Mesenchymal stem cell (in vitro differentiated cells and primary cell): ENCODE results near the gene FKTN.

ENCODE experiments used
- DNase-seq: peaks from one replicate; pipeline ENCODE4 v3.0.0-alpha.2; 2013
- H2AFZ ChIP-seq: one replicate; pipeline ENCODE4 v1.6.1; 2013; ENCODE audit warnings: low read depth, mild to moderate bottlenecking, control low read depth, inconsistent platforms, low read length, moderate library complexity
- H2AK5ac ChIP-seq: 2 replicates; pipeline ENCODE4 v1.6.1; 2013; ENCODE audit warnings: low read length, moderate library complexity, mild to moderate bottlenecking, inconsistent platforms; ENCODE audit not compliant: severe bottlenecking
- H2BK120ac ChIP-seq: one replicate; pipeline ENCODE4 v1.6.1; 2013; ENCODE audit warnings: low read depth, mild to moderate bottlenecking, inconsistent platforms, low read length, moderate library complexity
- H2BK12ac ChIP-seq, 2 experiments: one replicate each; pipeline ENCODE4 v1.6.1; 2013; ENCODE audit warnings: inconsistent platforms in 2 of 2, low read length in 2 of 2, mild to moderate bottlenecking in 2 of 2, moderate library complexity in 2 of 2, control low read depth in 1 of 2
- H2BK15ac ChIP-seq: one replicate; pipeline ENCODE4 v1.6.1; 2013; ENCODE audit warnings: mild to moderate bottlenecking, low read depth, inconsistent platforms; ENCODE audit not compliant: poor library complexity, severe bottlenecking
- H2BK5ac ChIP-seq: 2 replicates; pipeline ENCODE4 v1.6.1; 2013; ENCODE audit warnings: low read depth, mild to moderate bottlenecking, low read length, control low read depth, inconsistent platforms; ENCODE audit not compliant: poor library complexity, severe bottlenecking
- H3K14ac ChIP-seq, 2 experiments: one replicate each; pipeline ENCODE4 v1.6.1; 2013; ENCODE audit warnings: inconsistent platforms in 2 of 2, low read length in 2 of 2, control low read depth in 1 of 2, mild to moderate bottlenecking in 1 of 2, moderate library complexity in 1 of 2
- H3K18ac ChIP-seq, 2 experiments: one replicate each; pipeline ENCODE4 v1.6.1; 2013; ENCODE audit warnings: inconsistent platforms in 2 of 2, low read length in 2 of 2, control low read depth in 1 of 2, low read depth in 1 of 2, mild to moderate bottlenecking in 1 of 2
- H3K23ac ChIP-seq, 2 experiments: one replicate each; pipeline ENCODE4 v1.6.1; 2013; ENCODE audit warnings: inconsistent platforms in 2 of 2, low read length in 2 of 2, mild to moderate bottlenecking in 2 of 2, moderate library complexity in 2 of 2, control low read depth in 1 of 2
- H3K27ac ChIP-seq: 2 replicates; pipeline ENCODE4 v1.5.1; 2013; ENCODE audit warnings: mild to moderate bottlenecking, moderate library complexity, low read length, control low read depth, inconsistent platforms; ENCODE audit not compliant: poor library complexity, severe bottlenecking
- H3K27me3 ChIP-seq, 2 experiments: 2 replicates each; pipeline versions ENCODE4 v1.6.1 to v1.7.0; 2013; ENCODE audit warnings: low read length in 2 of 2, mild to moderate bottlenecking in 2 of 2, moderate library complexity in 2 of 2, control low read depth in 1 of 2, inconsistent platforms in 1 of 2; ENCODE audit not compliant: control insufficient read depth in 1 of 2, insufficient read depth in 1 of 2
- H3K36me3 ChIP-seq, 2 experiments: 2 replicates each; pipeline versions ENCODE4 v1.6.1 to v1.7.0; 2013; ENCODE audit warnings: low read length in 2 of 2, control low read depth in 1 of 2, inconsistent platforms in 1 of 2, low read depth in 1 of 2, mild to moderate bottlenecking in 1 of 2; ENCODE audit not compliant: insufficient read depth in 2 of 2, control insufficient read depth in 1 of 2
- H3K4ac ChIP-seq, 2 experiments: one replicate each; pipeline ENCODE4 v1.6.1; 2013; ENCODE audit warnings: inconsistent platforms in 2 of 2, low read length in 2 of 2, mild to moderate bottlenecking in 2 of 2, moderate library complexity in 2 of 2, control low read depth in 1 of 2, low read depth in 1 of 2
- H3K4me1 ChIP-seq: 2 replicates; pipeline ENCODE4 v1.6.1; 2013; ENCODE audit warnings: low read depth, low read length, control low read depth; ENCODE audit not compliant: control insufficient read depth, insufficient read depth
- H3K4me2 ChIP-seq: 2 replicates; pipeline ENCODE4 v1.6.1; 2013; ENCODE audit warnings: low read length, mild to moderate bottlenecking, inconsistent platforms; ENCODE audit not compliant: poor library complexity, severe bottlenecking
- H3K4me3 ChIP-seq, 2 experiments: 2 replicates each; pipeline versions ENCODE4 v1.5.1 to v1.7.0; 2013; ENCODE audit warnings: low read length in 2 of 2, mild to moderate bottlenecking in 2 of 2, control low read depth in 1 of 2, low read depth in 1 of 2; ENCODE audit not compliant: insufficient read depth in 1 of 2
- H3K79me1 ChIP-seq: replicated peaks from 2 replicates; pipeline ENCODE4 v1.6.1; 2013; ENCODE audit warnings: mild to moderate bottlenecking, control low read depth, low read length, inconsistent platforms; ENCODE audit not compliant: poor library complexity, severe bottlenecking
- H3K9ac ChIP-seq: 2 replicates; pipeline ENCODE4 v1.7.0; 2013; ENCODE audit warnings: mild to moderate bottlenecking, low read length, moderate library complexity
- H3K9me3 ChIP-seq: 2 replicates; pipeline ENCODE4 v1.7.0; 2013; ENCODE audit warnings: mild to moderate bottlenecking, low read length; ENCODE audit not compliant: control insufficient read depth
- H4K8ac ChIP-seq: one replicate; pipeline ENCODE4 v1.6.1; 2013; ENCODE audit warnings: inconsistent platforms, mild to moderate bottlenecking, low read length, moderate library complexity
- H4K91ac ChIP-seq: one replicate; pipeline ENCODE4 v1.6.1; 2013; ENCODE audit warnings: mild to moderate bottlenecking, low read length, inconsistent platforms
- WGBS: methylation state at CpG from one replicate; pipeline ENCODE4 v1.1.7; 2013; ENCODE audit warnings: mixed read lengths; 5-methylcytosine and 5-hydroxymethylcytosine counted together

The FKTN gene

DNA sequence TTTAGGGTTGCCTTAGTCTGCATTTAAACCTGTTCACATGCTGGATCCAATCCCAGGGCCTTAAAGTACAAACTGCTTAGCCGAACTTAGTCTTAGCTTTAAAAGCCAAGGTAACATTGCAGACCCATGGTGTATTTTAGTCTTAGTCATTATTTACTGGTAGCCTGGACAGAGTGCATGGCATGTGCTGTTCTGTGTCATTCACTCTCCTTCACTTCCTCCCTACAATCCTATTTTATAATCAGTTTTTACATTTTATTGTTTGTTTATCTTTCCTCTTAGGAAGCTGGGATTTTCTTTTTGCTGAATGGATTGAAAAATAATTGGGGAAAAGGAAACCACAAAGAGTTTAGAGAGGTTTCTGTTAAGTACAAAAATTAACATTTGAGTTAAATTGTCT lies 74.9 kb downstream of the FKTN start:
- Histone ChIP-seq H2AFZ (no peak overlapping the region), H3K4me1 (no peaks in the 10 kb centered on the region), H3K27me3 (no peaks in the 10 kb centered on the region), H3K27ac (no peak overlapping the region), H2AK5ac (no peak overlapping the region), H3K9ac (no peak overlapping the region), H2BK15ac (no peak overlapping the region), H3K9me3 (no peaks in the 10 kb centered on the region), H4K8ac (no peak overlapping the region), H4K91ac (no peak overlapping the region), H3K4me3 (no peak overlapping the region), H3K14ac (no peak overlapping the region), H2BK5ac (no peak overlapping the region), H3K4me2 (no peak overlapping the region), H3K36me3 (peaks cover 0 to 31% of the 10 kb centered on the region in 2 experiments), H2BK12ac (no peak overlapping the region), H3K4ac (no peak overlapping the region), H2BK120ac (no peak overlapping the region), H3K79me1 (no peaks in the 10 kb centered on the region), H3K23ac (no peak overlapping the region), H3K18ac (no peak overlapping the region)
- WGBS, result 50% methylated on average over 1 of the region's 1 CpG
- DNase-seq, result peak; percentile 22

- no peak overlapping the region for H3K18ac ChIP-seq
- H3K27ac ChIP-seq, result no peak overlapping the region
- H3K23ac ChIP-seq, result no peak overlapping the region
- WGBS, result 93% methylated on average over 3 of the region's 3 CpGs
- no peak overlapping the region for H2AFZ ChIP-seq
- no peak overlapping the region for H2BK5ac ChIP-seq
- H2BK15ac ChIP-seq, result no peak overlapping the region
- no peak overlapping the region for H4K91ac ChIP-seq
- no peaks in the 10 kb centered on the region for H3K9me3 ChIP-seq
- H3K79me1 ChIP-seq, result no peaks in the 10 kb centered on the region
- H3K9ac ChIP-seq, result no peak overlapping the region
- H3K4me1 ChIP-seq, result no peaks in the 10 kb centered on the region
- no peak overlapping the region for H2AK5ac ChIP-seq
- no peak overlapping the region for H3K4me2 ChIP-seq
- no peak for DNase-seq
- H3K14ac ChIP-seq, result no peak overlapping the region
- H3K36me3 ChIP-seq, result peaks cover 0 to 35% of the 10 kb centered on the region in 2 experiments
- H3K4ac ChIP-seq, result no peak overlapping the region
- no peak overlapping the region for H4K8ac ChIP-seq
- no peak overlapping the region for H2BK120ac ChIP-seq
- no peak overlapping the region for H3K4me3 ChIP-seq
- H2BK12ac ChIP-seq, result no peak overlapping the region
- H3K27me3 ChIP-seq, result no peaks in the 10 kb centered on the region
These were observed 75.5 kb downstream of the FKTN start for GRCh38 chr9:105633411-105633810.

DNA sequence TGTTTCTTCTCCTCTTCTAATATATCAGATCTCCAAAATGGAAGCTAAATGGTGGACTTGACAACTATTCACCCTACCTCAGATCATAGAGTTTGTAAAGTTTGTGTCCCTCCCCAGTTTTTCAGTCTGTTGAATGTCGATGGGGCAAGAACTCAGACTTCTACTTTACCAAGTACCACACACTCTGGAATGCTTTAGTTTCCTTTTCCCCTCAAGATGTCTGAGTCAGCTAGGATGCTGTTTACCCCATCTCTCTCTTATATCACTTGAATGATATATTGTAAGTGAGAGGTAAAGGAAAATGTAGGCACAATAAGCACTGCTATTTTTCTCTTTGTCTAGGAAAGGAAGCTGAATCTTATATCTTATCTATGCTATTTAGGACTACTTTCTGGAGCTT lies 78.4 kb downstream of the FKTN start:
- no peak overlapping the region for H2BK12ac ChIP-seq
- no peak overlapping the region for H4K8ac ChIP-seq
- no peak overlapping the region for H2AK5ac ChIP-seq
- no peak overlapping the region for H2BK5ac ChIP-seq
- no peak overlapping the region for H3K18ac ChIP-seq
- H3K4me1 ChIP-seq, result no peaks in the 10 kb centered on the region
- H3K14ac ChIP-seq, result no peak overlapping the region
- no peak overlapping the region for H3K4me3 ChIP-seq
- no peak overlapping the region for H2BK15ac ChIP-seq
- no peaks in the 10 kb centered on the region for H3K9me3 ChIP-seq
- DNase-seq, result peak; percentile 60
- H3K23ac ChIP-seq, result no peak overlapping the region
- no peak overlapping the region for H2AFZ ChIP-seq
- H3K4me2 ChIP-seq, result no peak overlapping the region
- H3K79me1 ChIP-seq, result no peaks in the 10 kb centered on the region
- no peak overlapping the region for H4K91ac ChIP-seq
- H2BK120ac ChIP-seq, result no peak overlapping the region
- H3K9ac ChIP-seq, result no peak overlapping the region
- H3K4ac ChIP-seq, result no peak overlapping the region
- no peak overlapping the region for H3K27ac ChIP-seq
- 33% methylated on average over 1 of the region's 1 CpG for WGBS
- peaks cover 0 to 30% of the 10 kb centered on the region in 2 experiments for H3K36me3 ChIP-seq
- no peaks in the 10 kb centered on the region for H3K27me3 ChIP-seq

DNA sequence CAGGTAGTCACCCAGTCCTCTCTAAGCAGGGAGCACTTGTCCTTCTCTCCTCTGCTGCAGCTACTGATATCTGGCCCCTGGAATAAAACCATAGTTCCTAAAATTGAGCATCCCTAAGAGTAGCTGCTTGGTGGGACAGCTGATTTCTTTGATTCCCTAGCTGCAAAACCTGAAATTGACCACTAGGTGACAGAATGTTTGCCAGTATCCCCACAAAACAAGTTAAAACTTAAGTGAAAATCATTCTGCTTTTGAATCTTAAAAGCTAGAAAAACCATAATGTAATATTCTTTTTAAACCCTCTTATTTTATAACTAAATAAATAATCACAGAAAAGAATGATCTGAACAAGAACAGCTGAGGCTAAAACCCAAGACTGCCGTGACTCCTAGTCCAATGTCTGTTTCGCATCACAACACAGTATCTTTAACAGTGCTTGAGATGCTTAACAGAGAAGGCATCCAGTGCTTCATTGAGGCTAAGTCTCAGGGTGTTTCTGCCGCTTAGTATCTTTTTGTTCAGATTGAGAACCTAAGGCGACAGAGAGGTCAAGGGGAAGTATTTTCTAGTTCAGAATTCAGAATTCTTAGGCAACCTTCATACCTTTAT lies 80.0 kb downstream of the FKTN start:
- Histone ChIP-seq H3K4ac (no peak overlapping the region), H3K79me1 (no peaks in the 10 kb centered on the region), H3K18ac (no peak overlapping the region), H3K27ac (no peak overlapping the region), H2AFZ (no peak overlapping the region), H2BK12ac (no peak overlapping the region), H2AK5ac (no peak overlapping the region), H4K8ac (no peak overlapping the region), H3K23ac (no peak overlapping the region), H3K4me2 (no peak overlapping the region), H2BK15ac (no peak overlapping the region), H3K9me3 (no peaks in the 10 kb centered on the region), H3K27me3 (no peaks in the 10 kb centered on the region), H3K36me3 (peaks cover 0 to 30% of the 10 kb centered on the region in 2 experiments), H3K4me3 (no peak overlapping the region), H2BK5ac (no peak overlapping the region), H2BK120ac (no peak overlapping the region), H4K91ac (no peak overlapping the region), H3K14ac (no peak overlapping the region), H3K4me1 (no peaks in the 10 kb centered on the region), H3K9ac (no peak overlapping the region)
- WGBS, result 98% methylated on average over 3 of the region's 4 CpGs
- no peak for DNase-seq
